ENCODE measurements around the gene SMCHD1. TPM values are rescaled to one million over a fixed set of nuclear protein-coding genes. Genes with fewer than 3 reads are reported as not detected.

Gene SMCHD1
- 14.8 to 22.8 TPM (median 17.5 TPM) in 5 replicates for total RNA-seq (2022; extraction: Qiagen RNA extraction; ENCODE audit: low read depth)

DNA sequence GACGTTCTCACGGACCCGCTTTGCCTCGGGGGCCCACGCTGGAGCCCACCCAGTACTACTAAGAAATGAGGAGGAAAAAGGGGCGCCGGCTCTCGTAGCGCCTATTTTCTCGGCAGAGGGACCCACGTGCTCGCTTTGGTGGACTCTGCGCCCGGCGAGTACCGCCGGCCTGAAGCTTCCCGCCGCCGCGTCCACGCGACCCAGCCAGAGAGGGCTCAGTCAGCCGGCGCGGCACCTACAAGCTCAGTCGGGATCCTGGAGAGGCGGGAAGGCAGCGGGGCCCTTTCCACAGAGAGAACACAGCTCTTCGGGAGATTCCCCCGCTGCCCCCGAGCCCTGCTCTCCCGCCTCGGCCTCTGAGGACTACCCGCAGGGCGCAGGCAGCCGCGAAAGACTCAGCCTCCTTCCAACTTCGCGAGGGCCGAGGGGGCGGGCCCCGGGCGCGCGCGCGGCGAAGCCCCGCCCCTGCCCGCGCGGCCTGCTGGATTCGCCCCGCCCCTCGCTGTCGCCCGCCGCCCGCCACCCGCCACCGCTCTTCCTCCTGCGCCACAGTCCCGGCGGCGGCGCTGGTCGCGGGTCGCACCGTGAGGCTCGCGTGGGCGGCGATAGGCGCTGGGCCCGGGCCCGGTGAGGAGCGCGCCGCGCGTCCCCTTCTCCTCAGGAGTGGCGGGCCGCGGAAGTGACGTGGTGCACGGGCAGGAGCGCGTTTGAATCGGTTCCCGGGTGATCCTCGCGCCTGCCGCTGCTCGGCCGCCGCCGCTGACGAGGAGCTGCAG lies at the start of gene SMCHD1:
Gene SMCHD1, plus strand, starts transcription at position 549 of the 776 bp plus-strand sequence. CDS start 350 bp downstream, outside the sequence.

DNA sequence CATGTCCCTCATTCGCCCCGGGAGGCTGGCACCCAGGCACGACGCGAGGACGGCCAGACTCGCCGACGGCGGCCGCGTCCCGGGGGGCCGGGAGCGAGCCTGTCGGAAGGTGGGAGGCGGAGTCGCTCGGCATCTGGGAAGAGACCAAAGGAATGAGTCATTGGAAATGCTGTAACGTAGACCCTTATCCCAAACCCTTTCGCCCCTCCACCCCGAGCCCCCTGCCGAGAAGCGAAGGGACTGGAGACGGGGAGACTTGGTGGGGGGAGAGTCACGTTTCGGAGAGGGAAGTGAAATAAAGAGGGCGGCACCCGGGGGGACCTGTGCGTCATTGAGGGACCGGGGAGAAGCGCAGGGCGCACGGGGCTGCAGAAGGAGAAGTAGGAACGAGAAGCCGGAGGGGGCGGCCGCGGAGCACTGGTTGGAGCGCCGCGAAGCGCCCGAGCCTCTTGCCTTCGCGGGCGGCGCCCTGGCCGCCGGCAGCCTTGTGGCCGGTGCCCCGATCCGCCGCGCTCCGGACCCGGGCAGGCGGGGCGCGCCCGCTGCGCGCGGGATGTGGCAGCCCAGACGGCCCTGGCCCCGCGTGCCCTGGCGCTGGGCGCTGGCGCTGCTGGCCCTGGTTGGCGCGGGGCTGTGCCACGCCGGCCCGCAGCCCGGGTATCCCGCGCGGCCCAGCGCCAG lies 191.2 kb downstream of the SMCHD1 start, which contains the start of gene EMILIN2:
Gene EMILIN2, plus strand, starts transcription at position 371 of the 681 bp plus-strand sequence. Its CDS starts 183 bp downstream, at position 554.

Other genes with a start within 250 kb of the SMCHD1 start
- 4.8 to 5.5 TPM (median 5.0 TPM) in 5 replicates for gene METTL4, start 84.2 kb upstream of the SMCHD1 start, total RNA-seq (2022; extraction: Qiagen RNA extraction; ENCODE audit: low read depth)
- 11.5 to 17.2 TPM (median 13.3 TPM) in 5 replicates for gene NDC80, start 84.2 kb upstream of the SMCHD1 start, total RNA-seq (2022; extraction: Qiagen RNA extraction; ENCODE audit: low read depth)
- 8.6 to 14.7 TPM (median 14.1 TPM) in 5 replicates for gene EMILIN2, start 191.3 kb downstream of the SMCHD1 start, total RNA-seq (2022; extraction: Qiagen RNA extraction; ENCODE audit: low read depth)